ENCODE data around the gene RIC8A. TPM values are rescaled to one million over a fixed set of nuclear protein-coding genes. Genes with fewer than 3 reads are reported as not detected.
"Not testable (repeated sequence)": the region's sequence is repeated elsewhere in the genome, so short reads cannot be mapped to it uniquely, and the experiment has no call there.

Gene RIC8A
- polyA plus RNA-seq, 1 donor, result 64.2 TPM

GRCh38 chr11:230431-230830, 22.9 kb downstream of the RIC8A start:
- WGBS (ENCODE audit: insufficient coverage, low lambda C conversion rate), result no CpG with 5 or more reads among the region's 10 CpGs
- no peak overlapping the region for H3K4me3 ChIP-seq (ENCODE audit: low read length)
- H3K9me3 ChIP-seq (ENCODE audit: control insufficient read depth, low read depth, low read length), result no peaks in the 10 kb centered on the region
- no peak overlapping the region for H3K27ac ChIP-seq (ENCODE audit: low read length)
- no peak for DNase-seq
- peaks cover 26% of the 10 kb centered on the region for H3K36me3 ChIP-seq (ENCODE audit: control insufficient read depth, insufficient read depth, low read length)
- H3K27me3 ChIP-seq (ENCODE audit: control insufficient read depth, insufficient read depth, low read length), result no peaks in the 10 kb centered on the region
- no peaks in the 10 kb centered on the region for H3K4me1 ChIP-seq (ENCODE audit: control insufficient read depth, insufficient read depth, low read length)

DNA sequence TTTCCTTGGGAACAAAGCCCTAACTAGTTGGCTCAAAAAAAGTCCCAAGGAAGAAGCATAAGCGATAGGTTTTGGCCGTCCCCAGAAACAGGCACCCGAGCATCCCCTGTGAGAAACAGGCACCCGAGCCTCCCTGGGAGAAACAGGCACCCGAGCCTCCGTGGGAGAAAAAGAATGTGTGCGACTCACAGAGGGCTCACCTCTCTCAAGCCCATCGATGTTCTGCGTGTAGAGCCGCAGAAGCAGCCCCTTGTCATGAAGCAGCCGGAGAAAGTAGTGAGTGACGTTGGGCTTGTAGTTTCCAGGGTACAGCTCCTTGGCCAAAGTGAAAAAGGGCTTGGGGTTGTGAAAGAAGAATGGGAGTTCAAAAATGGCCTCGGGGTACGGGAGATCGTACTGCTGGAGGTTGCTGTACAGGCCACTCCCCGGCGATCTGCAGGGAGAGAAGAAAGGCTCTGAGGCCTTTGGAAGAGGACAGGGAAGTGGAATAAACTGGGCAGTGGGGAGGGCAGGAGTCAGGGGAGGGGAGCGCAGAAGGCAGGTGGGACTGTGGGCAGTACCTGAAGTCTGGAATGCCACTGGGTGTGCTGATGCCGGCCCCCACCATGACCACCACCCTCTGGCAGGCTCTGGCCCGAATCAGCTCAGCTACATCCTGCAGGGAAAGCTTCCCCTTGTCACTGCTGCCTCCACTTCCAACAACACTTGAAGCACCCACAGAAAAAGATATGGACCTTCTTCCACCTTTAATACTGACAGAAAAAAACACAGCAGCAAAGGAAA, 25.5 kb downstream of the RIC8A start:
- no peak for DNase-seq
- Histone ChIP-seq H3K27ac (ENCODE audit: low read length) (no peak overlapping the region), H3K9me3 (ENCODE audit: control insufficient read depth, low read depth, low read length) (peaks cover 2% of the 10 kb centered on the region), H3K27me3 (ENCODE audit: control insufficient read depth, insufficient read depth, low read length) (no peaks in the 10 kb centered on the region), H3K4me1 (ENCODE audit: control insufficient read depth, insufficient read depth, low read length) (no peaks in the 10 kb centered on the region), H3K36me3 (ENCODE audit: control insufficient read depth, insufficient read depth, low read length) (peaks cover 26% of the 10 kb centered on the region), H3K4me3 (ENCODE audit: low read length) (no peak overlapping the region)
- 83% methylated on average over 1 of the region's 20 CpGs for WGBS (ENCODE audit: insufficient coverage, low lambda C conversion rate)

GRCh38 chr11:235180-235579, 27.7 kb downstream of the RIC8A start:
- Histone ChIP-seq H3K4me3 (ENCODE audit: low read length) (peak overlapping the region; percentile 92), H3K27me3 (ENCODE audit: control insufficient read depth, insufficient read depth, low read length) (no peaks in the 10 kb centered on the region), H3K9me3 (ENCODE audit: control insufficient read depth, low read depth, low read length) (peaks cover 2% of the 10 kb centered on the region), H3K36me3 (ENCODE audit: control insufficient read depth, insufficient read depth, low read length) (peaks cover 23% of the 10 kb centered on the region), H3K27ac (ENCODE audit: low read length) (peak overlapping the region; percentile 96), H3K4me1 (ENCODE audit: control insufficient read depth, insufficient read depth, low read length) (no peaks in the 10 kb centered on the region)
- no peak for DNase-seq
- WGBS (ENCODE audit: insufficient coverage, low lambda C conversion rate), result no CpG with 5 or more reads among the region's 8 CpGs

- peak; percentile 39 to 78 for DNase-seq
- peak overlapping the region; percentile 92 for H3K4me3 ChIP-seq (ENCODE audit: low read length)
- H3K27ac ChIP-seq (ENCODE audit: low read length), result peak overlapping the region; percentile 96
- no peaks in the 10 kb centered on the region for H3K27me3 ChIP-seq (ENCODE audit: control insufficient read depth, insufficient read depth, low read length)
- peaks cover 19% of the 10 kb centered on the region for H3K36me3 ChIP-seq (ENCODE audit: control insufficient read depth, insufficient read depth, low read length)
- WGBS (ENCODE audit: insufficient coverage, low lambda C conversion rate), result 4% methylated on average over 5 of the region's 13 CpGs
- no peaks in the 10 kb centered on the region for H3K4me1 ChIP-seq (ENCODE audit: control insufficient read depth, insufficient read depth, low read length)
- peaks cover 2% of the 10 kb centered on the region for H3K9me3 ChIP-seq (ENCODE audit: control insufficient read depth, low read depth, low read length)
These were observed 28.1 kb downstream of the RIC8A start for GRCh38 chr11:235609-235996.

DNA sequence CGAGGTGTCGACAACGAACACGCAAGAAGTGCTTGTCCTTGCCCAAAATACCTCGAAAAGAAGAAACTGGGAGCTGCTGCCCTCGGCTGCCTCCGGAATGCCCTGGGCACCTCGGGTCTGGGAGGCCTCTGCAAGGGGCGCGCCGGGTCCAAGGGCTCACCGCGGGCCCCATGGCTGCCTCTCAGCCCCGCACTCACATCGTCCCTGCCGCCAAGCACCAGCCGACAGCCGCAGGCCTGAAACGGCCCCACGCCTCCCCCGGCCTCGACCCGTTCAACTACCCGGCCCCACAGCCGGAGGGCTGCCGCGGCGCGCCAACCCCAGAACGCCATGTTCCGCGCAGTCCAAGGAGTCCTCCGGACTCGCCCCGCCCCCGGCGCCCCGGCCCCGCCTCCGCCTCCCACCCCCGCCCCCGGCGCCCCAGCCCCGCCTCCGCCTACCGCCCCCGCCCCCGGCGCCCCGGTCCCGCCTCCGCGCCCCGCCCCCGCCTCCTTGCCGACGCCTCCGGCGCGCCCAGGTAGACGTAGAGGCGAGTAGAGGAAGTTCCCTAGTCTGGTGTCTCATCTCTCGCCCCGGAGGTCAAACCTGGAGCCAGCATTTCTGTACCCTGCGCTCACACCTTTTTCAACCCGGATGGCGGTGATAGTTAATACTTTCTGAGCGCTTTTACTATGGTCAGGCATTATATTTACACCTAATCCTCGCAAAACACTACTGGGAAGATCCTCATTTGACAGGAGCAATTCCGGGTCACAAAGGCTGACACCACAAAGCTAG, 28.7 kb downstream of the RIC8A start, which contains the start of gene SIRT3:
Gene SIRT3, minus strand, starts transcription at position 346 of the 777 bp plus-strand sequence. Its CDS starts 14 bp downstream, at position 332.
- no CpG with 5 or more reads among the region's 70 CpGs for WGBS (ENCODE audit: insufficient coverage, low lambda C conversion rate)
- peaks cover 2% of the 10 kb centered on the region for H3K9me3 ChIP-seq (ENCODE audit: control insufficient read depth, low read depth, low read length)
- H3K36me3 ChIP-seq (ENCODE audit: control insufficient read depth, insufficient read depth, low read length), result peaks cover 17% of the 10 kb centered on the region
- H3K27ac ChIP-seq (ENCODE audit: low read length), result peak within 1 kb of the TSS; percentile 96
- H3K4me1 ChIP-seq (ENCODE audit: control insufficient read depth, insufficient read depth, low read length), result no peaks in the 10 kb centered on the region
- peak; percentile 85 to 89 for DNase-seq
- H3K4me3 ChIP-seq (ENCODE audit: low read length), result peak within 1 kb of the TSS; percentile 99
- no peaks in the 10 kb centered on the region for H3K27me3 ChIP-seq (ENCODE audit: control insufficient read depth, insufficient read depth, low read length)

- DNase-seq, result peak; percentile 81 to 83
- H3K9me3 ChIP-seq (ENCODE audit: control insufficient read depth, low read depth, low read length), result peaks cover 2% of the 10 kb centered on the region
- H3K27me3 ChIP-seq (ENCODE audit: control insufficient read depth, insufficient read depth, low read length), result no peaks in the 10 kb centered on the region
- H3K4me3 ChIP-seq (ENCODE audit: low read length), result peak within 1 kb of the TSS; percentile 99
- H3K36me3 ChIP-seq (ENCODE audit: control insufficient read depth, insufficient read depth, low read length), result peaks cover 21% of the 10 kb centered on the region
- no CpG with 5 or more reads among the region's 62 CpGs for WGBS (ENCODE audit: insufficient coverage, low lambda C conversion rate)
- H3K27ac ChIP-seq (ENCODE audit: low read length), result peak within 1 kb of the TSS; percentile 96
- H3K4me1 ChIP-seq (ENCODE audit: control insufficient read depth, insufficient read depth, low read length), result no peaks in the 10 kb centered on the region
These were observed 29.6 kb downstream of the RIC8A start, which contains the start of gene PSMD13 for GRCh38 chr11:236774-237767. Gene PSMD13, plus strand, starts transcription at chr11:236976. Its CDS starts 74 bp downstream, at chr11:237050.

- not testable (repeated sequence) for H3K27me3 ChIP-seq (ENCODE audit: control insufficient read depth, insufficient read depth, low read length); H3K27ac ChIP-seq (ENCODE audit: low read length); H3K4me3 ChIP-seq (ENCODE audit: low read length); DNase-seq; H3K9me3 ChIP-seq (ENCODE audit: control insufficient read depth, low read depth, low read length); H3K4me1 ChIP-seq (ENCODE audit: control insufficient read depth, insufficient read depth, low read length)
- peaks cover 19% of the 10 kb centered on the region for H3K36me3 ChIP-seq (ENCODE audit: control insufficient read depth, insufficient read depth, low read length)
- no CpG with 5 or more reads among the region's 7 CpGs for WGBS (ENCODE audit: insufficient coverage, low lambda C conversion rate)
These were observed 30.8 kb downstream of the RIC8A start for GRCh38 chr11:238346-238745.

DNA sequence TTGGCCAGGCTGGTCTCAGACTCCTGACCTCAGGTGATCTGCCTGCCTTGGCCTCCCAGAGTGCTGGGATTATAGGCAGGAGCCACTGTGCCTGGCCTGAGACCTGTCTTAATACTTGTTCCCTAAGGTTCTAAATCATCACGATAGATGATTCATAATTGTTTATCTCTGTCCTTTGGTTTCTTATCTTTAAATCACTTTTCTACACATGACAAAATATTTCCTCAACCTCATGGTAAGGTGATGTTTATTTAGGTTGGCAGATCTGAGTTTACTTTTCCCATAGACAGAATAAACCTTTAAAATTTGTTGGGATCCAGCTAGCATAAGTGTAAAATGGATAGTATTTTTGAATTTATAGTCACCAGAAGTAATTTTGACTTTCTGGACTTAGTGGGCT, 32.8 kb downstream of the RIC8A start:
- no peaks in the 10 kb centered on the region for H3K27me3 ChIP-seq (ENCODE audit: control insufficient read depth, insufficient read depth, low read length)
- peaks cover 2% of the 10 kb centered on the region for H3K9me3 ChIP-seq (ENCODE audit: control insufficient read depth, low read depth, low read length)
- H3K27ac ChIP-seq (ENCODE audit: low read length), result no peak overlapping the region
- DNase-seq, result no peak
- H3K36me3 ChIP-seq (ENCODE audit: control insufficient read depth, insufficient read depth, low read length), result peaks cover 35% of the 10 kb centered on the region
- H3K4me3 ChIP-seq (ENCODE audit: low read length), result no peak overlapping the region
- H3K4me1 ChIP-seq (ENCODE audit: control insufficient read depth, insufficient read depth, low read length), result no peaks in the 10 kb centered on the region
- 71% methylated on average over 1 of the region's 1 CpG for WGBS (ENCODE audit: insufficient coverage, low lambda C conversion rate)

- DNase-seq, result no peak
- no peaks in the 10 kb centered on the region for H3K27me3 ChIP-seq (ENCODE audit: control insufficient read depth, insufficient read depth, low read length)
- H3K4me1 ChIP-seq (ENCODE audit: control insufficient read depth, insufficient read depth, low read length), result no peaks in the 10 kb centered on the region
- H3K27ac ChIP-seq (ENCODE audit: low read length), result no peak overlapping the region
- WGBS (ENCODE audit: insufficient coverage, low lambda C conversion rate), result 100% methylated on average over 1 of the region's 5 CpGs
- no peak overlapping the region for H3K4me3 ChIP-seq (ENCODE audit: low read length)
- H3K36me3 ChIP-seq (ENCODE audit: control insufficient read depth, insufficient read depth, low read length), result peaks cover 47% of the 10 kb centered on the region
- H3K9me3 ChIP-seq (ENCODE audit: control insufficient read depth, low read depth, low read length), result no peaks in the 10 kb centered on the region
These were observed 34.1 kb downstream of the RIC8A start for GRCh38 chr11:241634-242033.

GRCh38 chr11:244376-244775, 36.9 kb downstream of the RIC8A start:
- Histone ChIP-seq H3K36me3 (ENCODE audit: control insufficient read depth, insufficient read depth, low read length) (peaks cover 66% of the 10 kb centered on the region), H3K27ac (ENCODE audit: low read length) (no peak overlapping the region), H3K27me3 (ENCODE audit: control insufficient read depth, insufficient read depth, low read length) (no peaks in the 10 kb centered on the region), H3K4me3 (ENCODE audit: low read length) (no peak overlapping the region), H3K9me3 (ENCODE audit: control insufficient read depth, low read depth, low read length) (no peaks in the 10 kb centered on the region), H3K4me1 (ENCODE audit: control insufficient read depth, insufficient read depth, low read length) (no peaks in the 10 kb centered on the region)
- no CpG with 5 or more reads among the region's 2 CpGs for WGBS (ENCODE audit: insufficient coverage, low lambda C conversion rate)
- no peak for DNase-seq

Data from large intestine (tissue), 3 donors.